Caco-2 (cell line): ENCODE data around the gene MAB21L3. TPM values are rescaled to one million over a fixed set of nuclear protein-coding genes. Genes with fewer than 3 reads are reported as not detected.

ENCODE experiments used
- BruUV-seq: library from RNA; stranded (reverse); fragments of 400-500 nt; replicated peaks from 2 replicates; lab custom pipeline; 2021; lab: Mats Ljungman, UMichigan
- CTCF ChIA-PET: fragments of 300-600 bp; sonication (Branson Sonifier 250); formaldehyde crosslinking; loops from one replicate; lab custom pipeline; 2022; ENCODE audit warnings: antibody characterized with exemption; lab: Charles Lee
- POLR2A ChIA-PET: fragments of 300-600 bp; sonication (Branson Sonifier 250); formaldehyde crosslinking; loops from one replicate; lab custom pipeline; 2022; ENCODE audit warnings: antibody characterized with exemption; lab: Charles Lee
- DNase-seq, 2 experiments: peaks; one replicate each; pipeline versions ENCODE4 v3.0.0 to v3.0.0-alpha.2; 2020 to 2022
- H3K27me3 ChIP-seq: replicated peaks from 2 replicates; pipeline ENCODE4 v1.6.0; 2011; ENCODE audit warnings: low read length; ENCODE audit not compliant: control insufficient read depth, insufficient read depth
- H3K36me3 ChIP-seq: 2 replicates; pipeline ENCODE4 v1.5.1; 2011; ENCODE audit warnings: low read length; ENCODE audit not compliant: control insufficient read depth, insufficient read depth
- H3K4me1 ChIP-seq: fragments of 250-450 bp; sonication (Bioruptor Pico); 2 replicates; pipeline ENCODE4 v1.5.1; 2020; ENCODE audit warnings: mild to moderate bottlenecking
- H3K4me3 ChIP-seq: 2 replicates; pipeline ENCODE4 v1.5.1; 2011; ENCODE audit warnings: low read depth, mild to moderate bottlenecking, control low read depth, low read length
- H3K9me3 ChIP-seq: fragments of 250-450 bp; sonication (Bioruptor Pico); 2 replicates; pipeline ENCODE4 v1.5.1; 2020; ENCODE audit warnings: mild to moderate bottlenecking, moderate library complexity
- H3K27ac Mint-ChIP-seq: one replicate; pipeline ENCODE4 v1.8.0; 2022; ENCODE audit warnings: mixed read lengths; ENCODE audit not compliant: unreplicated experiment
- H3K27me3 Mint-ChIP-seq: one replicate; pipeline ENCODE4 v1.8.0; 2022; ENCODE audit warnings: mixed read lengths; ENCODE audit not compliant: insufficient read depth, unreplicated experiment
- H3K36me3 Mint-ChIP-seq: one replicate; pipeline ENCODE4 v1.8.0; 2022; ENCODE audit warnings: mild to moderate bottlenecking, mixed read lengths; ENCODE audit not compliant: insufficient read depth, unreplicated experiment
- H3K4me1 Mint-ChIP-seq: one replicate; pipeline ENCODE4 v1.8.0; 2022; ENCODE audit warnings: low read depth, mixed read lengths; ENCODE audit not compliant: unreplicated experiment
- H3K4me3 Mint-ChIP-seq: one replicate; pipeline ENCODE4 v1.8.0; 2022; ENCODE audit warnings: mild to moderate bottlenecking, moderate library complexity, mixed read lengths; ENCODE audit not compliant: unreplicated experiment
- H3K9me3 Mint-ChIP-seq: one replicate; pipeline ENCODE4 v1.8.0; 2022; ENCODE audit warnings: mixed read lengths; ENCODE audit not compliant: unreplicated experiment
- CTCF ChIP-seq, 2 experiments: fragments of 200-600 bp in 1 of 2; IDR thresholded peaks; 1 replicate in 1 of 2; 2 replicates in 1 of 2; pipeline versions ENCODE4 v1.5.1 to v1.8.0; 2011 to 2022; ENCODE audit warnings: antibody characterized with exemption in 1 of 2, control low read depth in 1 of 2, inconsistent platforms in 1 of 2, low read depth in 1 of 2, low read length in 1 of 2, mild to moderate bottlenecking in 1 of 2, moderate library complexity in 1 of 2; ENCODE audit not compliant: insufficient read depth in 1 of 2, severe bottlenecking in 1 of 2, unreplicated experiment in 1 of 2
- intact Hi-C: fragments of 100-400 bp; cut with micrococcal nuclease; formaldehyde crosslinking; loops from one replicate; pipeline ENCODE4 v1.10.0; 2022; ENCODE audit not compliant: unreplicated experiment
- total RNA-seq: library from RNA; stranded (reverse); gene quantifications from 2 replicates; pipeline ENCODE4 v1.2.3, GENCODE V29; 2022

MAB21L3 gene
- total RNA-seq, 1 experiment from 2014 or later, result 0.66 TPM

DNA sequence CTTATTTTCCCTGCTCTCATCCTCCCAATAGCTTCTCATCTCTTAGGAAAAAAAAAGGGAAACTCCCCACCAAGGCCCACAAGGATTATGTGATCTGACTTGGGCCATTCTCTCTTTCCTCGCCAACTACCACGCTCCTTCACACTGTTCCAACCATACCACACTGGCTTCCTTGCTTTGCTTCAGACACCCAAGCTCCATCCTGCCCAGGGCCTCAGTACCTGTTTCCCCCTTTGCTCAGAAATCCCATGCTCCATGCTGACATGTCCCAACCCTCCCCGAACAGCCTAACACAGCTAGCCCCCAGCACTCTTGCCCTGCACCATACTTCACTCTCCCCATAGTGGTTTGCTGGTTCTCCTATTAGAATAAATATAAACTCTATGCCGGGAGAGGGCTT lies 39.2 kb downstream of the MAB21L3 start:
- Histone ChIP-seq H3K27me3 (no peaks in the 10 kb centered on the region), H3K4me3 (no peak overlapping the region), H3K4me1 (peaks cover 40% of the 10 kb centered on the region), H3K36me3 (no peaks in the 10 kb centered on the region), H3K9me3 (no peaks in the 10 kb centered on the region)
- POLR2A ChIA-PET, result no interaction called here
- Mint-ChIP-seq H3K27ac (no peak overlapping the region), H3K4me1 (peaks cover 9% of the 10 kb centered on the region), H3K9me3 (no peaks in the 10 kb centered on the region), H3K27me3 (no peaks in the 10 kb centered on the region), H3K36me3 (no peaks in the 10 kb centered on the region), H3K4me3 (no peak overlapping the region)
- no peak for TF ChIP-seq CTCF (IDR thresholded peaks at IDR 0.05; ENCODE audit: insufficient read depth in 1 of 2, low read depth in 1 of 2, low read length in 1 of 2, severe bottlenecking in 1 of 2, unreplicated experiment in 1 of 2)
- BruUV-seq, result no TSS peak
- intact Hi-C loops, result loop anchor here (5.0 to 10.0 kb wide), 2 partner anchors 74 to 347 kb away; no protein-coding TSS in a partner anchor
- CTCF ChIA-PET, result interaction anchor here (0.7 kb wide), 1 partner anchor 159 kb away, joined by 4 read pairs; no protein-coding TSS in a partner anchor
- DNase-seq, result no peak

DNA sequence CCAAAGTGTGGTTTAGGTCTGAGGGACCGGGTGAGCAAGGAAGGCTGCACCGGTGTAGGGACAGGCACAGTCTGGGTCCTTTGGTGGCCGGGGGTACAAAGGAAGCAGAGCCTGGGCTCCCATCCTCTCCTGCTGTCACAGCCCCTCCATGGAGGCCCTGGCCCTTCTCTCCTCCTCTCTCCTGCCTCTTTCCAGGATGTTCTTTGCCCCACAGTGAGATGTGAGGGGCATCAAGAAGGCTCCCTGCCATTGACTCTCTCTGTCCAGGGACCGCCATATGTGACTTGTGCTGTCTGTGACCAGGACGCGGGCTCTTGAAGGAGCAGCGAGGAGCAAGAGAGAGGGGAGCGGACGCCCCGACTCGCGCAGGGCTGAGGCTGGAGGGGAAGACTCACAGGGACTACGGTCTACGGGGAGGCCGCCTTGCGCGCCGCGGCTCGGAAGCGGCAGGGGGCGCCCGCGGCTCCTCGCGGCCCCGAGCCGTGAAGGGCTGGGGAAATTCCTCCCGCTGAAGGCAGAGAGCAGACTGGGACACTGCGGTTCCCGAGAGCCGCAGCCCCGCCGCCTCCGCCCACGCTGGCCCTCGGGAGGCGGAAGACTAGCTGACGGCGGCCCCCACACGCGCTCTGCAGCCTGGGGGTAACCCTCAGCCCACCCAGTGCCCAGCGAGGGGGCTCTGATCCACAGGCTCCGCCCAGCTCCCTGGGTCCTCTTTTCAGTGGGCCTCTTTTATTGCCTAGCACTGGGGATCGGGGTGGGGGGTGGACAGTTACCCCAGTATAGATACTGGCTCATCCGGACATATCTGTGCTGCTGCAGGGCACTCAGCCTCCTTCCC lies 40.8 kb downstream of the MAB21L3 start:
- no peaks in the 10 kb centered on the region for H3K9me3 Mint-ChIP-seq
- ChIA-PET CTCF (interaction anchor here (0.6 to 1.4 kb wide), 6 partner anchors 13 to 333 kb away, joined by 3 to 5 read pairs (median 4); no protein-coding TSS in a partner anchor), POLR2A (interaction anchor here (0.5 to 1.2 kb wide), 2 partner anchors 224 to 417 kb away, joined by 4 to 6 read pairs; no protein-coding TSS in a partner anchor)
- H3K36me3 ChIP-seq, result no peaks in the 10 kb centered on the region
- peak; percentile 46 to 79 for TF ChIP-seq CTCF (IDR thresholded peaks at IDR 0.05; ENCODE audit: insufficient read depth in 1 of 2, low read depth in 1 of 2, low read length in 1 of 2, severe bottlenecking in 1 of 2, unreplicated experiment in 1 of 2)
- H3K9me3 ChIP-seq, result no peaks in the 10 kb centered on the region
- intact Hi-C loops, result loop anchor here (1.0 to 10.0 kb wide), 4 partner anchors 73 to 345 kb away; partner anchors contain the start of gene ATP1A1
- H3K27me3 Mint-ChIP-seq, result no peaks in the 10 kb centered on the region
- peak overlapping the region; percentile 38 for H3K4me3 ChIP-seq
- peak overlapping the region; percentile 75 for H3K27ac Mint-ChIP-seq
- DNase-seq, result peak; percentile 68 to 80
- no peaks in the 10 kb centered on the region for H3K27me3 ChIP-seq
- peak overlapping the region; percentile 66 for H3K4me3 Mint-ChIP-seq
- peaks cover 9% of the 10 kb centered on the region for H3K4me1 Mint-ChIP-seq
- no TSS peak for BruUV-seq
- H3K36me3 Mint-ChIP-seq, result no peaks in the 10 kb centered on the region
- H3K4me1 ChIP-seq, result peaks cover 40% of the 10 kb centered on the region

DNA sequence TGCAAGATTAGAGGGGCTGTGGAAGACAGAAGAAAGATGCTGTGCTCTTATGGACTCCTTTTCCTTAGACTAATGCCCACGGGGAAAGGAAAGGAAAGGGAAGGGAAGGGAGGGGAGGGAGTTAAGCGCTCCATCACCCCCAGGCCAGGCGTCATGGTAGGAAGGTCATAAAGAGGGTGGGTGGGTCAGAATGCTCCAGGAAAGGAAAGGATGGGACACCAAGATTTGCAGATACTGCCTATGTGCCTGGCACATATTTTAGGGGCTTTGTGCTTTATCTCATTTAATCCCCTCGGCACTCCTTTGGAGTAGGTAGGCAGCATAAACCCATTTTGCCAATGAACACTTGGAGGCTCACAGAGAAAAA lies 41.4 kb downstream of the MAB21L3 start:
- peaks cover 40% of the 10 kb centered on the region for H3K4me1 ChIP-seq
- H3K9me3 Mint-ChIP-seq, result no peaks in the 10 kb centered on the region
- ChIA-PET CTCF (interaction anchor here (0.6 to 1.4 kb wide), 5 partner anchors 14 to 333 kb away, joined by 3 to 5 read pairs (median 3); no protein-coding TSS in a partner anchor), POLR2A (interaction anchor here (0.5 to 1.2 kb wide), 3 partner anchors 224 to 602 kb away, joined by 4 to 6 read pairs (median 4); no protein-coding TSS in a partner anchor)
- intact Hi-C loops, result loop anchor here (1.0 to 10.0 kb wide), 4 partner anchors 72 to 345 kb away; partner anchors contain the start of gene ATP1A1
- H3K4me1 Mint-ChIP-seq, result peaks cover 9% of the 10 kb centered on the region
- no peaks in the 10 kb centered on the region for H3K36me3 Mint-ChIP-seq
- no peak for DNase-seq
- peak overlapping the region; percentile 38 for H3K4me3 ChIP-seq
- H3K9me3 ChIP-seq, result no peaks in the 10 kb centered on the region
- no TSS peak for BruUV-seq
- peak overlapping the region; percentile 66 for H3K4me3 Mint-ChIP-seq
- H3K27me3 Mint-ChIP-seq, result no peaks in the 10 kb centered on the region
- TF ChIP-seq CTCF (IDR thresholded peaks at IDR 0.05; ENCODE audit: insufficient read depth in 1 of 2, low read depth in 1 of 2, low read length in 1 of 2, severe bottlenecking in 1 of 2, unreplicated experiment in 1 of 2), result no peak
- H3K36me3 ChIP-seq, result no peaks in the 10 kb centered on the region
- H3K27ac Mint-ChIP-seq, result peak overlapping the region; percentile 75
- no peaks in the 10 kb centered on the region for H3K27me3 ChIP-seq
